ENCODE measurements around the gene RBSN. TPM values are rescaled to one million over a fixed set of nuclear protein-coding genes. Genes with fewer than 3 reads are reported as not detected.
"Not testable (repeated sequence)": the region's sequence is repeated elsewhere in the genome, so short reads cannot be mapped to it uniquely, and the experiment has no call there.

RBSN gene
- total RNA-seq (2014; rRNA removed; shearing (Covaris generic)): 9.6 and 12.9 TPM in 2 replicates

DNA sequence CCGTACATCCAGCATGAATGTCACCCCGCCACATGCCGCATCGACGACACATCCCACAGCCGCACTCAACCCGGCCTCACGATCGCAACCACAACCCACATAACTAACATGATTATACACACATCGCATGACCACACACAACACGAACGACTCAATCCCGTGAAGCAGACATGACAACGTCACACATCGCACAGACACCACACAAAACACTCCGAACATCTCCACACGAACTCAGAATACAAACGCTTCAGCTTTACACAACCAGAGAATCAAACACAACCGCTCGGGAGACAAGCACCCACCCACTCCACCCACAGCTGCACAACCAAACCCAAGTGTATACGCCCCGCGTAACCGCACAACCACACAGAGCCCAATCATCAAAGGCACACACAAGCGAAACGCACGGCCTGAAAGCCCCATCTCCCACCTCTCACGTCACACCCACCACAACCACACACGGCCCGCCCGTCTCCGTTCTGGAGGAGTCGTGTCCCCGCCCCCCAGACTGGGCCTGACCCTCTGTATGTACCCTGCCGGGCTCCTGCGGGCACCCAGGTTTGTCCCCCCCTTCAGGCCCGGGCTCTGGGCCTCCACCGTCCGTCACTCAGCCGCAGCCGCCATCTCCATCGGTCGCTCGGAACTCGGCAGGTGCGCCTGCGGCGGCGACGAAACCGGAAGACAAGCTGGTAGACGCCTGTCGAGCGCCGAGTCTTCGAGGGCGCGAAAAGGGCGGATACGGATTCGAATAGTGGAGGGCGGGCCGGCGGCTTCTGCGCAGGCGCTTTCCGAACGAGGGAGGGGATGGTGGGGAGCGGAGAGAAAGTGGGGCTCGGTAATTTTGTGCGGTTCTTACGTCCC is at the start of gene RBSN:
TSS of gene RBSN (minus strand) at position 646 of the 861 bp plus-strand sequence. CDS start 3,028 bp downstream, outside the sequence.
- peak; percentile 94 for DNase-seq (ENCODE audit: low read depth)

DNA sequence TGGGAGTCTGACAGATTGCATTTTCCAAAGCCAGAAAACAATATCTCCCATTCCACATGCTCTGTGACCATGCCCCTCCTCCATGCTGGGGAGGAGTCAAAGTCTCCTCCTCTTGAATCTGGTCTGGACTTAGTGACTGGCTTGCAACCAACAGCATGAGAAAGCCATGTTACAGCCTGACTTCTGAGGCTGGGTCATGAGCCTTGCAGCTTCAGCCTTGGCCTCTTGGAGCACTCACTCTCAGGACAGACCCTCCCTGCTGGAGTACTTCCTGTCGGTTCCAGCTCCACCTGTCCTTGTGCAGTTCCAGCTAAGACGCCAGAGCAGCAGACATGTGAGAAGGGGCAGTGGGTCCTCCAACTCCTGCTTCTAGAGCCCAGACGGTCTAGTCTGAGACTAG is 49.7 kb upstream of the RBSN start:
- peak; percentile 38 for DNase-seq (ENCODE audit: low read depth)

DNA sequence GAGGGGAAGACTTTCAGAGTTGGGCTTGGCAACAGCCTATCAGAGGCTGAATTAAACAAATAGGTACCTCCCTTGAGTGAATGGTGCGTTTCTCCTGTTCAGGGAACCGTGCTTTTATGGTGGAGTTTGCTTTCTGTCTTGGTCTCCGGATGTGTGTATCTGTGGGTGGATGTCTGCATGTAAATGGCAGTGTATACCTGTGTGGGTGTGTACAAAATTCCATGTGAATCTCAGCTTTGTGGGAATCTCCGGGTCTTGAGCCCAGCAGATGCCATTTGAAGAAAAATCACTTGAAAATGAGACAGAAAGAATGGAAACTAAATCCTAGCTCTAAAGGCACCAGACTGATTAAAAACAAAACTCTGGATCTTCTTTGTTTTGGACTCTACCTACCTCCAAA is 37.9 kb upstream of the RBSN start:
- DNase-seq (ENCODE audit: low read depth): not testable (repeated sequence)

DNA sequence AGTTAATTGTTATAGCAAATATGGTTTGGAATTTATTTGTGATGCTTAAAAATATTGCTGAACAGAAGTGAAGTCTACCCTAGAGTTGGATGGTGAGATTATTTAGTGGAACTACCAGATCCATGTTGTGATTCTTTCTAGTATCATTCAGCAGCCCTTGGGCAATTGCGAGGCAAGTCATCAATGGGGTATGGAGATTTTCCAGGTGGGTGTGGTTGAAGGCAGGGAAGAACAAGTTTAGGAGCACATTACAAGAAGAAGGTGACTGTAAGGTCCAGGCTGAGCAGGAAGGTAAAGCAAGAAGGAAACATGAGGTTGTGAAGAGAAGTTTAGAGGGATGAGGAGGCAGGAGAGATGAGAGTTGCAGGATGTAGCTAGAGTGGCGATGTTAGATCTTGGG is 36.0 kb upstream of the RBSN start:
- not testable (repeated sequence) for DNase-seq (ENCODE audit: low read depth)

DNA sequence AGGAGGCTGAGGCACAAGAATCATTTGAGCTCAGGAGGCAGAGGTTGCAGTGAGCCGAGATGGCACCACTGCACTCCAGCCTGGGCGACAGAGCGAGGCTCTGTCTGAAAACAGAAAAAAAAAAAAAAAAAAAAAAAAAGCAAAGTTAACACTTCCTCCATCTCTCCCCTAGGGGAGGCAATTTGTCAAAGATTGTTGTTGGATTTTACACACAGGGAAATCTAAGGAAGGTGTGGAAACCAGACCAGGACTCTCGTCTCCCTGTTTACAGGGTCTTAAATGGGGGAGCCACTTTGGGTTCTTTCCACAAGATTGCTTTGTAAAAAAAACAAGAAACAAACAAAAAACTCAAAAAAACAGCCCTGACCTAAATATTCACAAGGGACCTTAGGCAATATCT is 29.5 kb upstream of the RBSN start:
- DNase-seq (ENCODE audit: low read depth): not testable (repeated sequence)

DNA sequence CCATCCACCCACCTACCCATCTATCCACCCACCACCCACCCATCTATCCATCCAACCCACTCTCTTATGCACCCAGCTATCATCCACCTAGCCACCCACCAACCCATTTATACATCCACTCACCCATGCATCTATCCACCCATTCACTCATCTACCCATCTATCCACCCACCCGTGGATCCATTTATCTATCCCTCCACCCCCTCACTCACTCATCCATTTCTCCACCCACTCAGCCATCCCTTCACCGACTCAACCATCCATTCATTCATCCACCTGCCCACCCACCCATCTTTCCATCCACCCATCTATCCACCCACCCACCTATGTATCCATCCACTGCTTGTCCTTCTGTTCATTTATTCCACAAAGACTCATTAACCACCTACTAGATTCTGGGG is 28.0 kb upstream of the RBSN start:
- DNase-seq (ENCODE audit: low read depth): not testable (repeated sequence)

DNA sequence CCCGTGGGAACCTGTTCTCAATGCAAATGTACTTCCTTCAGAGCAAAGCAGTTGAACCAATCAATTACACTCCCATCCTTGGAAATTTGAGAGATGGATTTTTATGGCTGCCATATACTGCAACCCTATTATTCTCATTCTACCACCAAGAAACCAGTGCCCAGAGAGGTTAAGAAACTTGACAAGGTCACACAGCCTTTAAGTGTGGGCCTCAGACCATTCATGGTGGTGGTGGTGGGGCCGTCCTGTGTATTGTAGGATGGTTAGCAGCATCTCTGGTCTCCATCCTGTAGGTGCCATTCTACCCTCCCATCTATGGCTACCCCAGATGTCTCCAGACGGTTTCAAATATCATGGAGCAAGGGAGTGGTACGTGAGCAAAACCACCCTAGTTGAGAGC is 23.4 kb upstream of the RBSN start:
- DNase-seq (ENCODE audit: low read depth): no peak

DNA sequence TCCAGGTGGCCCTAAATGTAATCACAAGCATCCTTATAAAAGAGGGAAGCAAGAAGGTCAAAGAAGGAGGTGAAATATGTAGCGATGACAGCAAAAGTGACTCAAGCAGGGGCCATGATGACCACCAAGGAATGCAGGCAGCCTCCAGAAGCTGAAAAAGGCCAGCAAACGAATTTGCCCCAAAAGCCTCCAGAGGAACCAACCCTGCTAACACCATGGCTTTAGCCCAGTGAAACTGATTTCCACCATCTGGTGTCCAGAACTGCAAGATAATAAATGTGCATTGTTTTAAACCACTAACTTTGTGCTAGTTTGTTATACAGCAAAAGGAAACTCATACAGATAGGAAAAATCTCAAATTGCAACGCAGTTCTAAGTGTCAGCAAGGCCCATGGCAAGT is 23.0 kb upstream of the RBSN start:
- DNase-seq (ENCODE audit: low read depth): no peak

DNA sequence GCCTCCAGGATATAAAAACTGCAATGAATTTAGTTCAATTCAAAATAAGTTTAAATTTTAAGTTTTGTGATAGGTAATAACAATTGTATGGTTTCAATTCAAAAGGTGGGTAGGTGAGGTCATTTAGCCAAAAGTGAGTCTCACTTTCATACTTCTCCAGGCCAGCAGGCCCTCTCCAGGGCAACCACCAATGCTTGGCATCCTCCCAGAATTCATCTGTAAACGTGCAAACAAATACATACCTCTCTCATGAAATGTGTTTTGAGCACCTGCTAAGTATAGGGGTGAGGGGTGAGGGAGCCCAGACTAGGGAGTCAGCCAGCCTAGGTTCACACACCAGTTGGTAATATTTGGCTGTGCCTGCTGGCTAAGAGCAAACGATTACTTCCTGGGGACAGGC is 22.0 kb upstream of the RBSN start:
- no peak for DNase-seq (ENCODE audit: low read depth)

DNA sequence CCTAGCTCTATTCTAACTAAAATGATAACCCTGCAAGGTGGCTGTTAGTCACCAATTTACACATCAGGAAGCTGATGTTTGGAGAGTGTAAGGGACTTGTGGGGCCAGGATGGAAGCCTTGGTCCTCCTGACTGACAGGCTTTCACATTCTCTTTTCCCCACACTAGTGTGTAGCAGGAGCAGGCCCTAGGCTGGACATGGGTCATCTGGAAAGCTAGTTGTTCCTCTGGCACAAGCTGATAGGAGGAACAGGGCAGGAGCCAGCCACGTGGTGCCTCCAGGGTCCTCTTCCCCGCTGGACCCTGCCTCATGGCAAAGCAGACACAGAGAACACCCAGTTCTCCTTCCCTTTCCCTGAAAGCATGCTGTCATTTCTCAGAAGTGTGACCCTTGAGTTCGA is 18.1 kb upstream of the RBSN start:
- no peak for DNase-seq (ENCODE audit: low read depth)

DNA sequence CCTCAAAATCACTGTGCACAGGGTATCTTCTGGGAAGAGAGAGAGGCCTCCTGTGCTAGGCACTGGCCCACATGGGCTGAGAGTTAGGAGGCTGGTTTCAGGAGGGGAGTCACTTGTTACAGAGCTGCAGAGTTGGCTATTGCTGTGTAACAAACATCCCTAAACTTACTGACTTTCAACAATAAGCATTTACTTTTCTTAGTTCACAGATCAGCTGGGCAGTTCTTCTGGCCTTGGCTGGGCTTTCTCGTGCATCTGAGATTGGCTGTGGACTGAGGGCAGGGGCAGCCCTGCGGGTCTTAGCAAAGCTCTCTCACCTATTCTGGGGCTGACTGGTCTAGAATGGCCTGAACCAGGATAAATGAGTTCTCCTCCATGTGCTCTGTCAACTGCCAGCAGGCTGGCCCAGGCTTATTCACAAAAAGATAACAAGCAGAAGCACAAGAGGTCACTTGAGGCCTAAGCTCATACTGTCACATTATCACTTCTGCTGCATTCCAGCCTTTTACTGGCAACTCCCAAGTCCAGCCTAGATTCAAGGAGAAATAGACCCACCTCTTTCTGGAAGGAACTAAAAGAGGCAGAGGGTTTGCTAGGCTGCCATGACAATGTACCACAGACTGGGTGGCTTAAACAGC is 17.2 kb upstream of the RBSN start:
- DNase-seq (ENCODE audit: low read depth): no peak

DNA sequence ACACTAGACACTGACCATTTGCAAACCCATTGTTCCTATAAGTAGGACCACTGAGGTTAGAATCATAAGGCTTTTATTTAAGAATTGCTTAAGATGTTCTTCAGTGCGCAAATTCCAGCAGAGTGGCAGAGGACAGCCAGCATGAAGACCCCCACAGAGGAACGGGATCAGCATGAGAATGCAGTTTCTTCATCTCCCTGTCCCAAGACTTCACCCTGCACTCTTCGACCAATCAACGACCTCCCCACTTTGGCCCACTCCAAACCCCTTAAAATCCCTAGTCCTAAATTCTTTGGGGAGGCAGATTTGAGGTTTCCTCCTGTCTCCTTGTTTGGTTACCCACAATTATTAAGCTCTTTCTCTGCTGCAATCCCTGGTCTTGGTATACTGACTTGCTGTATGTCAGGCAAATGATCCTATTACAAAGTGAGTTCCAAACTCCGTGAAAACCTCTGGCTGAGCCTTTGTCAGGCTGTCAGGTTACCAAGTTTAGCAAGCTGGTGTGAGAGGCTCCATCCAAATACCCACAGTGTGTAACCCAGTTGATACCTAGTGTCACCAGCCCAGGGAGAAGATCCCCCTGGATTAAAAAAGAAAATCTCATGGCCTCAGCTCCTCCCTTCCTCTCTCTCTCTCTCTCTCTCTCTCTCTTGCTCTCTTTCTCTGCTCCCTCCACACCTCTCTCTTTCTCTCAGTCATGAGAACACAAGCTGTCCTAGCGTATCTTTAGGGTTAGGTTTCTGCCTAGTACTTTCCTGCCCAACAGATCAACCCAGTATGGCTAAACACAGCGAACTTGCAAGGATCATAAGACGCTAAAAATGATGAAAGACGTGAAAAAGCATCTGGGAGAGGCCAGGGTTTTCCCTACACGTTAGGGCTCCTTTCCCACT is 15.8 kb upstream of the RBSN start:
- DNase-seq (ENCODE audit: low read depth): no peak

DNA sequence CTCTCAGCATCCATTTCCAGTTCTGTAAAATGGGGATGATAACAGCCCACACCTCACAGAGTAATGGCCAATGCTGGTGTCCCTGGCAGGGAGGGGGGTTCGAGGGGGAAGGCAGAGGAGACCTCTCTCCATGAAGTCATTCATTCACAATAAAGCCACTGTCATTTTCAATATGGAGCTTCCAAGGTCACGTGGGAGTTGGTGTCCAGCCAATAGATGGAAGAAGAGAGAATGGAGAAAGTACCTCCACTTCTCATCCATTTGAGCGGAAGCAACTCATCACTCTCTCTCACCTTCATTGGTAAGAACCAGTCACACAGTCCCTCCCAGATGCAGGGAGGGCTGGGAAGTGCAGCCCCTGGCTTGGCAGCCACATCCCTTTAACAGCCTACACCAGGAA is 14.9 kb upstream of the RBSN start:
- no peak for DNase-seq (ENCODE audit: low read depth)

DNA sequence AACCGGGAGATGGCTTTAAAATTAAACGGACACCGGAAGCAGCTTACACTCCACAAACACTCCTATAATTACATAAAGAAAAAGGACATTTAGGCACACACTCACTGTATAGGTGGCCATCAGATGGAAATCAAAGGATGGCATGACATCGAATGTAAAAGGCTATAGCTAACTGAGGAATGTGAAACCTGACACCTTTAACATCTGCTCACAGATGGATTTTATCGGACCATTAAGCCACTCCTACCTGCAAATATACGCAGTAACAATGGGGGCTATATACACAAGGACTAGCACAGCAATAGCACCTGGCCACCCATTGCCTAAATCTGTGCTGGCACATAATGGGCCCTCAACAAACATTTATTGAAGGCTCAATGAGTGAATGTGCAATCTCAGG is 14.5 kb upstream of the RBSN start:
- DNase-seq (ENCODE audit: low read depth): no peak

DNA sequence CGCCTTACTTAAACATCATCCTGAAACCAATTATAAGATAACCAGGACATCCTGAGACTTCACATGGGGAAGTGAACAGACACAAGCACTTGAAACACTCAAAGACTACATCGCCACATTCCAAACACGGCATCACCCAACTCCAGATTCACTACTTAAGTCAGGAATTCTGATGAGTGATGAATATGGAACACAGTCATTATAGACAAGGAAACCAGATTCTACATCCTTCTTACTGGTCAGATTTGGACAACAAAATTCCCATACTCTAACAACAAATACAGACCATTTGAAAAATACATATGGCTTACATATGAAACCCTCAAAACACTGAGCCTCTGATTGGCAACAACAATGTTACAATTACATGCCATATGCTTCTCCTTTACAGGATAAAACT is 13.1 kb upstream of the RBSN start:
- DNase-seq (ENCODE audit: low read depth): no peak

DNA sequence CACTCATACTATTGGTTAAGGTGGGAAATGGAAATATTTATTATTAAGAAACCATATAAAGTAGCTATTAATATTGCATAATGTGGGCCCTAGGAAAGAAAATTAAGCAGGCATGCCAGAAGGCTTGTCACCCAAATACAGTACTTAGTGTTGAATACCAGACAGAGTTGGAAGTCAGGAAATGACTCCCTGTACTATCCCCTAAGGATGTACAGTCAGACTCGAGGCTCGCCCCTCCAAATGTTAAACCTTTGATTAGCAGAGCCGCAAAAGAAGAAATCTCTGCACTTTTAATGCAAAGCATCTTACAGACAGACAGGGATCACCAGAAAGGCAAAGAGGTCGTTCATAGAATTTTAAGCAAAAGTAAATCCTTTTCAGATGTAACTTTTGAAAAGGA is 11.3 kb upstream of the RBSN start:
- DNase-seq (ENCODE audit: low read depth): no peak

DNA sequence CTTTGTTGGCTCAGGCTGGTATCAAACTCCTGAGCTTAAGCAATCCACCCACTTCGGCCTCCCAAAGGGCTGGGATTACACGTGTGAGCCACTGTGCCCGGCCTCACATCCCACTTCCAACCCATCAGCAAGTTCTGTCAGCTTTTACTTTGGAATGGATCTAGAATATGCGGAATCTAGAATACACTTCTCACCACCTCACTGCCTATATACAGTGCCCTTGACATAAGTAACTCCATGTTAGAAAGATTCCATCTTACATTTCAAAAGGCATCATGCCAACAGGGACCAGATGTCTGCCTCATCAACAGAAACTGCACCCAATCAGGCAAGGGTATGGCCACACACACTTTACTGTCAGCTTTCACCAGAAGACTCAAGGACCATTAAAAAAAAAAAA is 9.9 kb upstream of the RBSN start:
- DNase-seq (ENCODE audit: low read depth): no peak

DNA sequence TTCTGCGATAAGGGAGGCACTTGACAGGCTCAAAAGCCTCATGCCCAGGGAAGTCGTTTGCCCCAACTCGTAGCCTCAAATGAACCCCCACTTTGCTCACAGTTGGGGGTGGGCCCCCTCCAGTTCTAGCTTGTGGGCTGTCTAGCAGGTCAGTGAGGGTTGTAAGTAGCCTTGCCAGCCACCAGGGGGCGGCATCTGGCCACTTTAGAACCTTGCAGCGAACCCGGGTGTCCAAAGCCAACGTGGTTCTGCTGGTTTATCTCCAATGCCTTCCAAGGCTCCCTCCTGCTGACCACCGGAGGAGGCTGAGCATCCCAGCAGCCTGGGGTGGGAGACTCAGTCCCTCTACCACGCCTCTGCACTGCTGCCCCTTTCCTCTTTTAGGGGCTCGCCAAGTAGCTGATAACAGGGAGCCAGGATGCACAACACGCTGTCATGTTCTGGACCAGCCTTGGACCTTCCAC is 9.2 kb upstream of the RBSN start:
- DNase-seq (ENCODE audit: low read depth): peak; percentile 66

DNA sequence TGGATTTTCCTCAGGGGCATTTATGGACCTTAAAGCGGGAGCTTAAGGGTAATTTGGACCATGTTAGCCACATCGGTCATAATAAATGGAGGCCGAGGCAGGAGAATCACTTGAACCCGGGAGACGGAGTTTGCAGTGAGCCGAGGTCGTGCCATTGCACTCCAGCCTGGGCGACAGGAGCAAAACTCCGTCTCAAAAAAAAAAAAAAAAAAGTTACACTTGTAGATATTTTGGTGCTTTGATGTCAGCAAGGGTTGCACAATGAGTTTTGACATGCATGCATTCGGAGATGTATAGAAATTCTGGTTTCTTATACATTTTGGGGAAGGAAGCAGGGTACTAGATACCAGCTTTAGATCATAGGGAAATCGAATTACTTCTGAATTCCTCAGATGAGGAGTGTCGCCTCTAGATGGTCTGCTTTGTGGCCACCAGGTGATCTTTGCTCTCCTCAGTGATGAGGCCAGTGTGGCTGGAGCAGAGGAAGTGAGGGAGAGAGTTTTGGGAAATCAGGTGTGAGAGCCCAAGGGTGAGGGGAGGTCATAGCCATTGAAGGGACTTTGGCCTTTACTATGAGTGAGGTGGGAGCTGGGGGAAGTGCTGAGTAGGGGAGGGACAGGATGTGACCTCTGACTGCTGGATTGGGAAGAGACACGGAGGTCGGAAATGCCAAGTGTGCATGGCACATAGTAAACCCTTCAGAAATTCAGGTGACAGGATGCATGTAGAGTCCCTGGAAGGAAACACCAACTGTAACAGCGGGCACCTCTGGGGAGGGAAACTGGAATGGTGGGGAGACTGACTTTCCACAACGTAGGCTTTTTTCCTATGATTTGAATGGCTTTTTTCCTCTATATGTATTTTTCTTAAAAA is 8.4 kb upstream of the RBSN start:
- no peak for DNase-seq (ENCODE audit: low read depth)

DNA sequence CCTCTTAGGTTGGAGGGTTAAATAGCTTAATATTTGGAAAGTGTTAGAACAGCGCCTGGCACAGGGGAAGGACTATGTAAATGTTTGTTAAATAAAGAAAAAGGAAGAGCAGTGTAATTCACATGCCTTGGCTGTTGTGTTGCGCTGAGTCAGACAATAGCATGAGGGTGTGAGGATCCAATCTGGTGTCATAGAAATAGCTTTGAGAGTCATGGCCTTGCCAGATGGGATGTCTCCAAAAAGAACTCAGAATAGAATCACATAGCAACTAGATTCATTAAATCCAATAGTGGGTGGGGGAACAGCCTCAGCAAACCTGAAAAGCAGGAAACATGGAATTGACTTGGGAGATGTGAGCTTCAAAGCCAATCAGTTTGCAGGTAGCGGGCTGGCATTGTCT is 3.9 kb upstream of the RBSN start:
- DNase-seq (ENCODE audit: low read depth): no peak

DNA sequence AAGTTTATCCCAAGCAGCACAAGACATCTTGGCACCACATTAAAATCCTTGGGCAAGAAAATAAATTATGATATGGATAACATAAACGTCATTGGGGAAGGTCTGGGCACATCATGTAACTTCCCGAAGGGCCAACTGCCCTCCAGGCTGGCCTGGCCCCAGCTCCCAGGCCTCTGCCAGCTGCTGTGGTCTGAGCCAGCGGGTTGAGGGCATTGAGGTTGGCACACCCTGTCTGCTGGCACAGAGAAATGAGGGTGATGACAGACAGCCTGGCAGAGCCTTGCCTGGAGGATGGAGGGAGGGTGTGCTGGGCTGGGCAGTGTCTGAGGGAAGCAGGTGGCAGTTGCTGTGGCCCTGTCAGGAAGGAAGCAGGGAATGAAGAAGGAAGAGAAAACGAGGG is 3.3 kb upstream of the RBSN start:
- DNase-seq (ENCODE audit: low read depth): no peak
